Testis (tissue), 3 donors: ENCODE results near the gene GMDS. TPM values are rescaled to one million over a fixed set of nuclear protein-coding genes. Genes with fewer than 3 reads are reported as not detected.

Source experiments
- DNase-seq: peaks from one replicate; pipeline ENCODE4 v3.0.0-alpha.2; 2019
- H3K27ac ChIP-seq, 2 donors: fragments of 200-600 bp; sonication (generic); one replicate each; pipeline ENCODE4 v1.5.1; 2019
- H3K27me3 ChIP-seq: fragments of 200-600 bp; sonication (generic); one replicate; pipeline ENCODE4 v1.5.1; 2019
- H3K36me3 ChIP-seq: fragments of 200-600 bp; sonication (generic); one replicate; pipeline ENCODE4 v1.5.1; 2017; ENCODE audit warnings: low read depth; ENCODE audit errors: missing control alignments
- H3K4me1 ChIP-seq: fragments of 200-600 bp; sonication (generic); one replicate; pipeline ENCODE4 v1.5.1; 2019
- H3K4me3 ChIP-seq, 2 donors: fragments of 200-600 bp; sonication (generic); one replicate each; pipeline ENCODE4 v1.5.1; 2017 to 2019
- H3K9me3 ChIP-seq: fragments of 200-600 bp; sonication (generic); one replicate; pipeline ENCODE4 v1.5.1; 2017
- POLR2A ChIP-seq: fragments of 450-650 bp; IDR thresholded peaks from one replicate; pipeline ENCODE4 v1.6.1; 2017; ENCODE audit warnings: antibody characterized with exemption, mild to moderate bottlenecking, moderate library complexity
- WGBS, 2 donors: methylation state at CpG; one replicate each; pipeline ENCODE4 v1.1.5; 2018; 5-methylcytosine and 5-hydroxymethylcytosine counted together
- intact Hi-C: fragments of 100-400 bp; cut with DNase I; formaldehyde crosslinking; loops from one replicate; pipeline ENCODE4 v1.15.1; 2023; ENCODE audit warnings: low total_unique reads
- polyA plus RNA-seq: library from polyadenylated mRNA; stranded (reverse); fragments of 350-450 nt; fragmentation: Illumina TruSeq; extraction: RNeasy Lipid Tissue Mini Kit (QIAGEN cat#74804); gene quantifications from one replicate; pipeline ENCODE4 v1.2.3, GENCODE V29; 2014; ENCODE audit warnings: low read depth, low replicate concordance; ENCODE audit not compliant: insufficient read depth
- total RNA-seq, 2 donors: library from RNA; depleted of rRNA; stranded (reverse); fragments of >200 nt; gene quantifications; one replicate each; pipeline ENCODE4 v1.2.3, GENCODE V29; 2016
- TF ChIP-seq, protein P1 (sequence below), 3 experiments: fragments of 450-650 bp in 2 of 3; fragments of 200-600 bp in 1 of 3; sonication (generic) in 1 of 3; IDR thresholded peaks; one replicate each; pipeline ENCODE4 v1.5.1; 2016 to 2019; ENCODE audit warnings: antibody characterized with exemption in 3 of 3, mild to moderate bottlenecking in 2 of 3, moderate library complexity in 1 of 3

GMDS gene
- total and polyA plus RNA-seq, 3 donors from 2014 or later = 19.6 to 31.1 (median 22.2) TPM

DNA sequence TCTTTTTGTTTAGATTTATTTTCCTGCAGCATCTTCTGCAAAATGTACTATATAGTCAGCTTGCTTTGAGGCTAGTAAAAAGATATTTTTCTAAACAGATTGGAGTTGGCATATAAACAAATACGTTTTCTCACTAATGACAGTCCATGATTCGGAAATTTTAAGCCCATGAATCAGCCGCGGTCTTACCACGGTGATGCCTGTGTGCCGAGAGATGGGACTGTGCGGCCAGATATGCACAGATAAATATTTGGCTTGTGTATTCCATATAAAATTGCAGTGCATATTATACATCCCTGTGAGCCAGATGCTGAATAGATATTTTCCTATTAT, 632.5 kb downstream of the GMDS start:
- DNase-seq = no peak
- no peaks in the 10 kb centered on the region for H3K4me1 ChIP-seq
- peak overlapping the region in 1 of 2 donors; percentile 97 for H3K27ac ChIP-seq
- H3K4me3 ChIP-seq = peak overlapping the region; percentile 64 to 76
- H3K27me3 ChIP-seq = no peaks in the 10 kb centered on the region
- no peaks in the 10 kb centered on the region for H3K9me3 ChIP-seq
- TF ChIP-seq, protein P1, sequence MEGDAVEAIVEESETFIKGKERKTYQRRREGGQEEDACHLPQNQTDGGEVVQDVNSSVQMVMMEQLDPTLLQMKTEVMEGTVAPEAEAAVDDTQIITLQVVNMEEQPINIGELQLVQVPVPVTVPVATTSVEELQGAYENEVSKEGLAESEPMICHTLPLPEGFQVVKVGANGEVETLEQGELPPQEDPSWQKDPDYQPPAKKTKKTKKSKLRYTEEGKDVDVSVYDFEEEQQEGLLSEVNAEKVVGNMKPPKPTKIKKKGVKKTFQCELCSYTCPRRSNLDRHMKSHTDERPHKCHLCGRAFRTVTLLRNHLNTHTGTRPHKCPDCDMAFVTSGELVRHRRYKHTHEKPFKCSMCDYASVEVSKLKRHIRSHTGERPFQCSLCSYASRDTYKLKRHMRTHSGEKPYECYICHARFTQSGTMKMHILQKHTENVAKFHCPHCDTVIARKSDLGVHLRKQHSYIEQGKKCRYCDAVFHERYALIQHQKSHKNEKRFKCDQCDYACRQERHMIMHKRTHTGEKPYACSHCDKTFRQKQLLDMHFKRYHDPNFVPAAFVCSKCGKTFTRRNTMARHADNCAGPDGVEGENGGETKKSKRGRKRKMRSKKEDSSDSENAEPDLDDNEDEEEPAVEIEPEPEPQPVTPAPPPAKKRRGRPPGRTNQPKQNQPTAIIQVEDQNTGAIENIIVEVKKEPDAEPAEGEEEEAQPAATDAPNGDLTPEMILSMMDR (IDR thresholded peaks at IDR 0.05) = no peak
- no peak for TF ChIP-seq POLR2A
- no peaks in the 10 kb centered on the region for H3K36me3 ChIP-seq
- intact Hi-C loops = no loop called here
- 12 to 22% methylated on average over 7 of the region's 7 CpGs for WGBS, 2 donors

DNA sequence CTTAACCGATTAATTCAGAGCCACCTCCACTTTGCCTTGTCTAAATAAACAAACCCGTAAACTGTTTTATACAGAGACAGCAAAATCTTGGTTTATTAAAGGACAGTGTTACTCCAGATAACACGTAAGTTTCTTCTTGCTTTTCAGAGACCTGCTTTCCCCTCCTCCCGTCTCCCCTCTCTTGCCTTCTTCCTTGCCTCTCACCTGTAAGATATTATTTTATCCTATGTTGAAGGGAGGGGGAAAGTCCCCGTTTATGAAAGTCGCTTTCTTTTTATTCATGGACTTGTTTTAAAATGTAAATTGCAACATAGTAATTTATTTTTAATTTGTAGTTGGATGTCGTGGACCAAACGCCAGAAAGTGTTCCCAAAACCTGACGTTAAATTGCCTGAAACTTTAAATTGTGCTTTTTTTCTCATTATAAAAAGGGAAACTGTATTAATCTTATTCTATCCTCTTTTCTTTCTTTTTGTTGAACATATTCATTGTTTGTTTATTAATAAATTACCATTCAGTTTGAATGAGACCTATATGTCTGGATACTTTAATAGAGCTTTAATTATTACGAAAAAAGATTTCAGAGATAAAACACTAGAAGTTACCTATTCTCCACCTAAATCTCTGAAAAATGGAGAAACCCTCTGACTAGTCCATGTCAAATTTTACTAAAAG, 633.0 kb downstream of the GMDS start:
- Histone ChIP-seq H3K9me3 (no peaks in the 10 kb centered on the region), H3K36me3 (no peaks in the 10 kb centered on the region), H3K27ac (peak overlapping the region; percentile 59 to 97), H3K4me1 (no peaks in the 10 kb centered on the region), H3K4me3 (peak overlapping the region; percentile 64 to 76), H3K27me3 (no peaks in the 10 kb centered on the region)
- WGBS, 2 donors = 11 to 14% methylated on average over 10 of the region's 10 CpGs
- intact Hi-C loops = no loop called here
- no peak for DNase-seq
- no peak for TF ChIP-seq POLR2A
- TF ChIP-seq, protein P1 (IDR thresholded peaks at IDR 0.05) = no peak

DNA sequence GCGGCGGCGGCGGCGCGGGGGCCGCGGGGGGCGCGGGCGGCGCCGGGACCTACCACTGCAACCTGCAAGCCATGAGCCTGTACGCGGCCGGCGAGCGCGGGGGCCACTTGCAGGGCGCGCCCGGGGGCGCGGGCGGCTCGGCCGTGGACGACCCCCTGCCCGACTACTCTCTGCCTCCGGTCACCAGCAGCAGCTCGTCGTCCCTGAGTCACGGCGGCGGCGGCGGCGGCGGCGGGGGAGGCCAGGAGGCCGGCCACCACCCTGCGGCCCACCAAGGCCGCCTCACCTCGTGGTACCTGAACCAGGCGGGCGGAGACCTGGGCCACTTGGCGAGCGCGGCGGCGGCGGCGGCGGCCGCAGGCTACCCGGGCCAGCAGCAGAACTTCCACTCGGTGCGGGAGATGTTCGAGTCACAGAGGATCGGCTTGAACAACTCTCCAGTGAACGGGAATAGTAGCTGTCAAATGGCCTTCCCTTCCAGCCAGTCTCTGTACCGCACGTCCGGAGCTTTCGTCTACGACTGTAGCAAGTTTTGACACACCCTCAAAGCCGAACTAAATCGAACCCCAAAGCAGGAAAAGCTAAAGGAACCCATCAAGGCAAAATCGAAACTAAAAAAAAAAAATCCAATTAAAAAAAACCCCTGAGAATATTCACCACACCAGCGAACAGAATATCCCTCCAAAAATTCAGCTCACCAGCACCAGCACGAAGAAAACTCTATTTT, 633.7 kb downstream of the GMDS start:
- intact Hi-C loops = no loop called here
- no peaks in the 10 kb centered on the region for H3K9me3 ChIP-seq
- H3K4me3 ChIP-seq = peak overlapping the region; percentile 64 to 76
- H3K36me3 ChIP-seq = no peaks in the 10 kb centered on the region
- TF ChIP-seq, protein P1 (IDR thresholded peaks at IDR 0.05) = no peak
- TF ChIP-seq POLR2A = no peak
- H3K27ac ChIP-seq = peak overlapping the region; percentile 59 to 97
- H3K27me3 ChIP-seq = no peaks in the 10 kb centered on the region
- H3K4me1 ChIP-seq = no peaks in the 10 kb centered on the region
- WGBS, 2 donors = 0 to 2% methylated on average over 25 to 67 of the region's 71 CpGs
- DNase-seq = no peak

DNA sequence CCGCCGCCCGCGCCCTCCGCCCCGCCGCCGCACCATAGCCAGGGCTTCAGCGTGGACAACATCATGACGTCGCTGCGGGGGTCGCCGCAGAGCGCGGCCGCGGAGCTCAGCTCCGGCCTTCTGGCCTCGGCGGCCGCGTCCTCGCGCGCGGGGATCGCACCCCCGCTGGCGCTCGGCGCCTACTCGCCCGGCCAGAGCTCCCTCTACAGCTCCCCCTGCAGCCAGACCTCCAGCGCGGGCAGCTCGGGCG, 634.2 kb downstream of the GMDS start:
- 3% methylated on average over 28 of the region's 38 CpGs; no CpG with 5 or more reads in 1 of the 2 donors for WGBS, 2 donors
- intact Hi-C loops = no loop called here
- no peak for DNase-seq
- TF ChIP-seq POLR2A = no peak
- TF ChIP-seq, protein P1 (IDR thresholded peaks at IDR 0.05) = no peak
- Histone ChIP-seq H3K9me3 (no peaks in the 10 kb centered on the region), H3K4me1 (no peaks in the 10 kb centered on the region), H3K27ac (peak overlapping the region; percentile 86 to 97), H3K27me3 (no peaks in the 10 kb centered on the region), H3K4me3 (peak overlapping the region; percentile 64 to 76), H3K36me3 (no peaks in the 10 kb centered on the region)
